SKM-1 (cell line): ENCODE results near the gene HES6.
A peak's percentile ranks its signal among the peaks of the same experiment; 100 is the strongest.

Source experiments
- DNase-seq: peaks from one replicate; lab custom pipeline; 2025; ENCODE audit not compliant: unreplicated experiment; lab: John Stamatoyannopoulos, UW

Gene HES6

DNA sequence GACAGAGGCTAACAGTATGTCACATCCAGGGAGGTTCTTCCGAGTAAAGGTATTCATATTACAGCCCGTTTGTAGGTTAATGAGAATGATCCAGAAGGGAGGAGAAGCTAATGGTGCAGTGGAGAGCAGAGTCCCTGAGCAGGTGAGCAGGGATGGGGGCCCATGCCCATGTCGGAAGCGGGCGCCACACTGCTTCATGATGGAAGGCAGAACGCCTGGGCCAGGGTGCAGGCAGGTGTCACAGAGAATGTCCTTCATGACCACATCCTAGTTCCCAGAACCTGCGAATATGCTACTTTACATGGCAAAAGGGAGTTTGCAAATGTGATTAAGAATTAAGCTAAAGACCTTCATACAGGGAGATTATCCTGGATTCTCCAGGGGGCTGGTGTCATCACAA lies 4.0 kb downstream of the HES6 start:
- DNase-seq: no peak

GRCh38 chr2:238235331-238235732 lies 4.5 kb downstream of the HES6 start:
- no peak for DNase-seq

DNA sequence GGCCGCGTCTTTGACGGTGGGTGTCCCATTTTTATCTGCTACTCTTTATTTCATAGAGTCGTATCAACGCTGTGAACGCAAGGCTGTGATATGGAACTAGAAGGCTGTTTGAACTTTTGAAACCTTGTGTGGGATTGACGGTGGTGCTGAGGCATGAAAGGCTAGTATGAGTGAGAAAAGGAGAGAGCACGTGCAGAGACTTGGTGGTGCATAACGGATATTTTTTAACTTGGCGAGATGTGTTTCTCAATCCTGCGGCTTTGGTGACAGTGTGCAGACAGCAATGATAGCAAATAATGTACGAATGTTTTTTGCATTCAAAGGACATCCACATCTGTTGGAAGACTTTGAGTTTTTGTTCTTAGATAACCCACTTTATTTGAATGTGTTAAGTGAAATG lies 6.2 kb downstream of the HES6 start:
- DNase-seq: no peak

- DNase-seq: no peak
Observed at GRCh38 chr2:238231809-238232208, 8.0 kb downstream of the HES6 start.

GRCh38 chr2:238231251-238231793 lies 8.5 kb downstream of the HES6 start:
- DNase-seq: no peak

DNA sequence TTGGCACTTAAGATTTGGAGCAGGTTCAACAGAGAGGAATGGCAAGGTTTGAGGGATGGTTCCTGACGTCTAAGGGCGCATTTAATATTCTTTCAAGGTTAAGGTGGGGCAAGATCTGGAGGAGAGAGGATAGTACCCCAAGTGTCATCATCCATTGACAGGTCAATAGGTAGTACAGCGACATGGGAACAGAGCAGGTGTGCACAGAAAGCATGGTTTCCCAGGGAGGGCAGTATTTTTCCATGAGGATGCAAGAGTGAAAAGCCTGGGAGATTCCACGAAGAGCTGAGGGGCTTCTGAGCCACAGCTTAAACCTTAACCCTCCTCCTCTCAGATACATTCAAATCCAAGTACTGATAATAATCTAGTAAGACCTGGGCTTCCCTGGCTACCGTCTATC lies 9.1 kb downstream of the HES6 start:
- DNase-seq: no peak

- no peak for DNase-seq
Observed at GRCh38 chr2:238228700-238229099, 11.1 kb downstream of the HES6 start.

DNA sequence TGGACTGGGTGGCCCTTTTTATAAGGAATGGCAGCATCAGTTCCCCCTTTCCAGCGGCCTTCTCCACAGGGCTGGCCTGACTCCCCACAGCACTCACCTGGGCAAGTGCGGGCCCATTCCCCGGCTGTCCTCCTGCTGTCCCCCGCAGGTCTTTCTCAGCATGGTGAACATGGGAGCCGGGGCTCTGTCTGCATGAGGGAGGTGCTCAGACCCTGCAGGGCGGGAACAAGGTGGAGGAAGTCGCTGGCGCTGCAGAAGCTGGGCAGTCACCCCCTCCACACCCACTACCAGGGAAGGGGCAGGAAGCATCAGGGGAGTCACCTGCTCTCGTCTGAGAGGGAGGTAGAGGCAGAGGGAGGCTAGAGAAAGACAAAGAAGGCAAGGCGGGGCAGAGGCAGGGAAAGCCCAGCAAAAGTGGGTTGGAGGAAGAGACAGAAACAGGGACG lies 12.2 kb downstream of the HES6 start:
- DNase-seq: no peak

DNA sequence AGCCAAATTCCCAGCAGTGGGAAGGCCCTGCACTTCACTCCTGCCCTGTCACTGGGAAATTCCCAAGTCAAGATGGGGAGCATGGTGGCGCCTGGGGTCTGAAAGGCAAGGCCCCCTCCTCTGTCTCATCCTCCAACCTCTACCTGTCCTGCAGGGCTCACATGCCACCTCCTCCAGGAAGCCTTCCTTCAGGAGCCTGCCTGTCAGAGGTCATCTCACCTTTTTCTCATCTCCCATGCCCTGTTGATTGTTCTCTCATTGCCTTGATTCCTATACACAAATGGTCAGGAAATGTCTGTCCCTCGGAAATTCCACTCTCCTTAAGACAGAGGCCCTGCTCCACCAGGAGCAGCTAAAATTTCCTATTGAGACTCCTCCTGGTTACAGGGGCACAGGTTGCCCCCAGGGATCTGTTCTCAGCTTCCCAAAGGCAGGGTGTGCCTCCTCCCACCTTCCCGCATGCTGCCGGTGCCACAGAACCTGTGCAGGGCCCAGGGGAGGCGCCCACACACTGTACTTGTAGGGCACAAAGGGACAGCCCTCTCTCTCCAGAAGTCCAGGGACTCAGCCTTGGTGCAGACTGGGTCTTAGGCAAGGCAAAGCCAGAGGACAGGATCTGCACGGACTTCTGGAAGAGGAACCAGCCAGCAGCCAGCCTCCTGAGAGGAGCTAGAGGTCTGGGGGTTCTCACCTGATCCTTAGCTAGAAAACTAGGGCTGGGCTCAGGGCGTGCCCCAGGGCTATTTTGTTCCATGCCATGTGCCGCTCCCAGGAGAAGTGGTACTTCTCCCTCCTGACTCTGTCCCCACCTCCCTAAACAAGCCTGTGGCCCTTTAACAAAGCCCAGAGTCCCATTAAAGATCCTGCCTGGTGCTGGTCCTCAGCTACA lies 12.9 kb downstream of the HES6 start:
- DNase-seq: no peak

DNA sequence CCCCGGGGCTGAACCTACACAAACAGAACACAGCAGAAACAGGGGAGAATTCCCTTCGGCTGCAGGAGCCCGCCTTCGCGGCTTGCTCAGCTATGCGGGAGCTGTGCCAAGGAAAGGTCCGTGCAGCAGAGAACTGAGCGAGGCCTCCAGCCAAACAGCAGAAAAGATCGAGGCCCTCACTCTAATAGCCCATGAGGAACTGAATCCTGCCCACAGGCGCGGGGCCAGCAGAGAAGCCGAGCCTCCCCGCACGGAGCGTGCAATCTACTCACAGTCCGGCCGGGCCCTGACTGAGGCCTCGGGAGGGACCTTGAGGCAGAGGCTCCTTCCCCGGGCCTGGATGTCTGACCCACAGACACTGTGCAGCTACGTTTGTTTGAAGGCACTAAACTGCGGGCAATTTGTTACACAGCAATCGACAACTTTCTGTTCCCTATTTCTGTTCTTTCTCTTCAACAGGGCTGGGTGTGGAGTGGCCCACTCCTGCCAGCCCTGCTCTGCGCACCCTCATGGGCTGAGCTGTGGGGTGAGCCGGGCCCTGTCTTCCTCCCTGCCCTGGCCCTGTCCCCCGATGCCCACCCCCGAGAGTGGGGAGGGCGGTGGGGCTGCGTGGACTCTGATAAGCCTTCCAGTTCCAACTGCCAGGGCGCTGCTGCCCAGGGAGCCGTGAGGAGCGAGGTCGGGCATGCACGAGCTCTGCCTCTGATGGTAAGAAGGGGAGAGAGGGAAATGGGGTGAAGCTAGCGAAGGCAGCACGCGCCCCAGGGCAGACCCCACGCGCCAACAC lies 13.7 kb downstream of the HES6 start:
- DNase-seq: no peak

GRCh38 chr2:238225121-238225520 lies 14.7 kb downstream of the HES6 start:
- DNase-seq: no peak

DNA sequence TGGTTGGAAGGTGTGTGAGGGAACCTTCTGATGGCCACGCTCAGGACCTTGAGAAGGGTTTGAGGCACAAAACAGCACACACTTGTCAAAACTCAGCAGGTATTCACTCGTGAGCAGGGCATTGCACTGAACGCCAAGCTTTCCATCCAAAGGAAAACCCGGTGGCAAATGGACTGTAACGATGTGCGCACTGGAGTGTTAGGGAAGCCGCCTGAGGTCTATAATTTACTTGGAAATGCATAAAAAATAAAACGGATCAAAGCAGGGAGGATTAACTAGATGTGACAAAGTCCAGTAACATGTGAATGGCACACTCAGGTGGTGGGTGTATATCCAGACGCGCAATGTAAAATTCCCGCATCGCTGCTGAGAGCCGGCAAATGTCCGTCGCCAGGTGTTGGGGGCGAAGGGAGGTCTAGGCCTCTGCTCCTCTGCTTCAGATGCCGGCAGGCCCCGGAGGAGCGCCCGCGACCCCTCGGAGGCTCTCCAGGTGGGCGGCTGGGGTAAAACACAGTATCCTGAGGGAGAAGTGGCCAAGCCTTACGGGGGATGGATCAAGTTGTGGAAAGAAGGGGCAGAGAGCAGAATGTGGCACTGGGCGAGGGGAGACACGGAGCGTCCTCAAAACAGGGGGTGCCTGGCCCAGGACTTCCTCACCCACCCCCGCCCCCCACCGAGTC lies 15.3 kb downstream of the HES6 start:
- DNase-seq: no peak

DNA sequence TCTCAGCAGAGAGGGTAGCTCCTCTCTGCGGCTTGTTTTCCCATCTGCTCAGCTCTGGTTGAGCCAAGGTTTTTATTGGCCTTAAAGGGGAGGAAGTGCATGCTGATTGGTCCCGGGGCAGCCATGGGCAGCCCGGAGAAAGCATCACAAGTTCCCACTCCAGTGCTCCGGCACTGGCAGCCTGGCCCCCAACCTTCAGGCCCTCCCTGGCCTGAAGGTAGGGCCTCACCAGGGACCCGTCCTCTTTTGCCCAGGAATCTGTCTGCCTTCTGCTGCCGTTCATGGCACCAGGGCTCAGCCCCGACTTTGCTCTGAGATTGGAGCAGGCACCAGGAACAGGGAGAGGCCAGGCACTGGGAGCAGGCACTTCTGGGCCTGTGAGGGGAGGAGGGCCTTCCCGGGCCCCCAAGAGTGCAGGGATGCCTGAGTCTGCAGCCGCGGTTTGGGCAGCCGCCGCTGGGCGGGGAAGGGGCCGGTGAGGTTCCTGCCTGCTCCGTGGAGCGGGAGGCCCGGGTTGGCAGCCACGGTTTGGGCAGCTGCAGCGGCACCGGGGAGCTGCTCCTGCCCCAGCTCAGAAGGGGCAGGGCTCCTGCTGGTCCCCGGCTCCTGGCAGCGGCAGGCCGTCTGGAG lies 18.8 kb downstream of the HES6 start:
- no peak for DNase-seq

DNA sequence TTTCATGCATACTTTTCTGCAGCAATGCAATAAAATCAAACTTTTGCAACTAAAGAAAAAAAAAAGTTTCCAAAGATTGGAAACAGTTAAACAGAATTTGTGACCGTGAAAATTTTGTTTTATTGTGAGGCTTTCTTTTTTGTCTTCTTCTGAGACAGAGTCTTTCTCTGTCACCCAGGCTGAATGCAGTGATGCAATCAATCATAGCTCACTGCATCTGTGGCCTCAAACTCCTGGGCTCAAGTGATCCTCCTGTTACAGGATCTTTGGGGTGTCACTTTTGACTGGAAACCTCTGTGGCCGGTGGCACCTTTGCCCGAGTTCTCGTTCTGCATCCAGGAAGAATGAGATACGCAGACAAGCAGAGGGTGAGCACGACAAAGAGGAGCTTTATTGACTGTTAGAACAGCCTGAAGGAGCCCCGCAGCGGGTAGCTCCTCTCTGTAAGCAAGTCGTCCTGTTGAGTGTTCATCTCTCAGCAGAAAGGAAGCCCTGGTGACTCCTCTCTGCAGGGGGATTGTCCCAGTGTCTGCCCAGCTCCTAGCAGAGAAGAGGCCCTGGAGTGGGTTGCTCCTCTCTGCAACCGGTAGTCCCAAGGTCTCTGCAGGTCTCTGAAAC lies 19.5 kb downstream of the HES6 start:
- DNase-seq: no peak

DNA sequence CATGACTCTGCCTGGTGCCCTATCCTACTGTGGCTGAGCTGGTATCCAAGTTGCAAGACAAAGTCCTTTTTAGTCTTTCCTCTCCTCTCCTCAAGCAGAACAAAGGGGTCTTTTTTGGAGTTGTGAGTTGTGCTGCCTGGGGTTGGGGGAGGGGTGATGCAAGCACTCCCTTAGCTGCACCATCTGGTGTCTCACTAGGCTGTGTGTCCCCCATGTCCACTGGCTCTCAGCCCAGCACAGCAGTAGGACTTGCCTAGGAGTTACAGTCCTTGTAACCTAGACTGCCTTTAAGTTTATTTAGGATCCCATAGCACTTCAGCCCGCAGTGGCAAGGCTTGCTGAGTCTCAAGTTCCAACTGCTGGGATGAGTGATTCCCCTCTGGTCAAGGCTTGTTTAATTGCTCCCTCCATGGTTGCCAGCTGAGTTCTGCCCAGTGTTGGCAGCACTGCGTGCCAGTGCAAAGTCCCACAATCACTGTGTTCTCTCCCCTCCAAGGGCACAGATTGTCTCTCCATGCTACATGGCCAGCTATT lies 23.1 kb downstream of the HES6 start:
- no peak for DNase-seq

- no peak for DNase-seq
Observed at GRCh38 chr2:238207006-238207405, 32.8 kb downstream of the HES6 start.

DNA sequence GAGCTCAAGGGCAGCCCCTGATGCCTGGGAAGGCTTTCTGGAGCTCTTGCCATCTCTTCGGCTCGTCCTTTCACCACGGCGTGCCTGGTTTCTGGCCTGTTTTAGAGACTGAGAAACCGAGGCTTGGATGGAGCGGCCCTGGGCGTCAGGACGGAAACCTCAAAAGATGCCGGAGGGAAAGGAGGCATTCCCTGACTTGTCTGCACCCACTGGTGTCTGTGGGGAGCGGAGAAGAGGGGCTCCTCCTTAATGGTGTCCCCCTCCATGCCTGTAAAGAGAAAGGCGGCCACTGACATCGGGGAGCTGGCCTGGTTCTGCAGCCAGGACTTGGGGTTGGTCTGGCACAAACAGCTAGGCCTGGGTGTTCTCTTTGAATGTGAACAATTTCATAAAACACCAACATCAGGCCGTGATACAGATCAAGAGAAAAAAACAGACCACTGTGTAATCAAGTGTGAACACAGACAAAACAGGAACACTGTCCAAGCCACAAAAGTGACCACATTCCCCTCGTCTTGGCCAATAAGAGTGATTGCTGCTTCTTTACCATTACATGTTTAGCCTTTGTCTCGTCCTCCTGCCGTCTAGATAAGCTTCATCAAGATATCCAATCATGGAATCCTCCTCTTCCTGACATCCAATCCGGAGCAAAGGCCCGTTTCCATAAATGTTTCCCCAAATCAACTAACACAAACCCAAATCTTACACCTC lies 35.7 kb downstream of the HES6 start:
- DNase-seq: peak; percentile 76

DNA sequence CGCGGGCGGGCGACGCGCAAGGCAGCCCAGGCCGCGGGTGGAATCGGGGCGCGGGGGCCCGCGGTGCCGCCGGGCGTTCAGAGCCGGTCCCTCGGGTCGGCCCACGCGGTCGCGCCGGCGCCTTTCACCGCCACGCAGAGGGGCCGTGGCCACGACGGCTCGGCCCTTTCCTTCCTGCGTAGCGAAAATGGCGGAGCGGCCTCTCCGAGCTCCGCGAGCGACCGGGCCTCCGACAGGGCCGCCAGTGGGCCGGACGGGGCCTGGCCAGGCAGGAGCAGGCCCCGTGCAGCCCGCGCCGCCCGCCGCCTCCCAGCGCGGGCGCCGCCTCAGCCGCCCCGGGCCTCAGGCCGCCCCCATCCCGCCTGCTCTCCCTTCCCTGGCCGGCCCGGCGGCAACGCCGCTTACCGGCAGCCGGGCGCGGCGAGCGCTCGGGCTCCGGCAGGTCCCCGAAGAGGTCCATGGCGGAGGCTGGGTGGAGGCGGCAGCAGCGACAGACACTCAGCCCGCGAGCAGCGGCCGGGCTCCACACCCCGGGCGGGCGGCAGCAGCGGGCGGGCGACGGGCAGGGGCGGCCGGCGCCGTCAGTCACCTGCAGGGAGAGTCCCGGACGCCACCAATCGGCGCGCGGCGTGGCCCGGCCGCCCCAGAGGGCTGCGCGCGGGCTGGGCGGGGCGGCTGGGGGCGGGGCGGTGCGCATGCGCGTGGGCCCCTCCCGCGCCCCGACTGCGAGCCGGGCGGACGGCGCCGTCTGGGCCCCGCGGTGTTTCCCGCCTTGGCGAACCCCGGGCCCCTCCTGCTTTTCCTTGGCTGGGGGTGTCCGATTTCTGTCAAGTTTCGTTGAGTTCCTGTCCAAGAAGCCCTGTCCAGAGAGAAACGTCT lies 36.5 kb downstream of the HES6 start, which contains the start of gene ILKAP:
ILKAP (minus strand) TSS at position 602 of the 879 bp plus-strand sequence; CDS start at position 460, 142 bp downstream.
- peak; percentile 83 for DNase-seq
